GM21423 (cell line): ENCODE data around the gene NRL.
"Not testable (repeated sequence)": the region's sequence is repeated elsewhere in the genome, so short reads cannot be mapped to it uniquely, and the experiment has no call there.

ENCODE experiments used
- ATAC-seq: cut with Tn5 transposase; IDR thresholded peaks from one replicate; pipeline ENCODE4 v1.9.1; 2021; ENCODE audit warnings: mild to moderate bottlenecking, moderate library complexity; ENCODE audit not compliant: unreplicated experiment

NRL gene

GRCh38 chr14:24054646-24055045 lies 60.1 kb downstream of the NRL start:
- ATAC-seq = no peak

- ATAC-seq = no peak
Measured at GRCh38 chr14:24054324-24054641, 60.5 kb downstream of the NRL start.

DNA sequence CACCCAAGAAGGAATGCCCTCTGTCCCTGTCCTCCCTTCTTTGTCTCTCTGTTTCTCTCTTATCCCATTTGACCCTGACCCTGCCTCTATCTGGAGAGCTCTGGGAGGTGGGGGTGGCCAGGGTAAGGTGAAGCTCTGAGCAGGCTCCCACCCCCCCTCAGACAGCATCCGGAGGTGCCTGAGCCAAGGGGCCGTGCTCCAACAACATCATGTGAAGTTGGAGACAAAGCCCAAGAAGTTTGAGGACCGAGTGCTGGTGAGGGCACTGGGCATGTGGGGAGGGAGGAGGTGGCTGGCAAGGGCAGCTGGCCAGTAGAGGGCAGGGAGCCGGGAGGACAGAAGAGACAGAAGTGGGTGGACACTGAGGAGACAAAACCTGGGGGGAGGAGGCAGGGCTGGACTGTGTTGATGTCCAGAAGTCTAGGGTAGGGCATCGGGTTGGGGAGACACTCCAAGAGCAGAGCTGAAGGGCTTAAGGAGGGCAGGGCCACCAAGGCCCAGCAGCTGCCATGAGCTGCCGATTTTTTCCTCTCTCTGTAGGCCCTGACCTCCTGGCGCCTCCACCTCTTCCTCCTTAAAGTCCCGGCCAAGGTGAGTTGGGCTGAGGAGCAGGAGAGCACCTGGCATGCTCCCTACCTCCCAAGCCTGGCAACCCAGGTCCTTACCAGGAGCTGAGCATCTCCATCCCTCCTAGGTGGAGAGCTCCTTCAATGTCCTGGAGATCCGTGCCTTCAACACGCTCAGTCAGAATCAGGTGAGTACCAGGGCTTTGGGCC lies 61.0 kb downstream of the NRL start:
- ATAC-seq = no peak

DNA sequence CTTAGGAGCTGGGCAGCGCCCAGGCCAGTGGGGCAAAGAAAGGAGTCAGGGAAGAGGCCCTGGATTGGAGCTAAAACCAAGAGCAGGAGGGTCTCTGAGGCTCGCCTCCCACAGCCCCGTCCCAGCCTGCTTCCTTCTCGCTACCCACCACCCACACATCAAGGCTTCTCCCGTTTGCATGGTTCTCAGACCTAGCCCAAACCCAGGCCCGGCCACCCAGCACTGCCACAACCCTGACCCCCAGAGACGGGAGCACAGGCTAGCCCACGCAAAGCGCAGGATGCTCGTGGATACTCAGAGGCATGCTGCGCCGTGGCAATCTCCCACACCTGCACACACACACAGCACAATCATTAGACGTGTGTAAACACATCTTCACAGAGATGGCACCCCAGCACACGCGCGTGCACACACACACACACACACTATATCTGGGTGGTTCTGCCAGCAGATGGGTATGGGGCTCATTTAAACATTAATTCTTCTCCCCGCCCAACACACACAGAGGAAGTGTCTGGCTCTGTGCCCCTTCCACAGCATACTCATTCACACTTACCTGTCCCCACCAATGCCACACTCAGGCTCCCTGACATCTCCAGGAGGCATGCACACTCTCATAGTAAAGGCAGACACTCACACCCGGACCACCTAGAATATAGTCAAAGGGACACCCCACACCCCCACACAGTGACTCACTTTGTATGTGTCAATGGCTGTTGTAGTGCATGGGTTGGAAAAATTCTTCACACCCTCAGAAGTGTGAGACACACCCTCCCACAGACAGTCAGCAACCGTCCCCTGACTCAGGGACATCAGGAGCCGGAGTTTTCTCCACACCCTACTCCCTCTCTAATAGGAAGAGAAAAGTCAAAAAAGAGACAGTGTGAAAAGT lies 61.8 kb downstream of the NRL start:
- no peak for ATAC-seq

GRCh38 chr14:24051789-24052655 lies 62.7 kb downstream of the NRL start, which contains the start of gene CARMIL3:
TSS of gene CARMIL3 (plus strand) at chr14:24052009. CDS start at chr14:24052154, 145 bp downstream.
- ATAC-seq = peak; percentile 75

DNA sequence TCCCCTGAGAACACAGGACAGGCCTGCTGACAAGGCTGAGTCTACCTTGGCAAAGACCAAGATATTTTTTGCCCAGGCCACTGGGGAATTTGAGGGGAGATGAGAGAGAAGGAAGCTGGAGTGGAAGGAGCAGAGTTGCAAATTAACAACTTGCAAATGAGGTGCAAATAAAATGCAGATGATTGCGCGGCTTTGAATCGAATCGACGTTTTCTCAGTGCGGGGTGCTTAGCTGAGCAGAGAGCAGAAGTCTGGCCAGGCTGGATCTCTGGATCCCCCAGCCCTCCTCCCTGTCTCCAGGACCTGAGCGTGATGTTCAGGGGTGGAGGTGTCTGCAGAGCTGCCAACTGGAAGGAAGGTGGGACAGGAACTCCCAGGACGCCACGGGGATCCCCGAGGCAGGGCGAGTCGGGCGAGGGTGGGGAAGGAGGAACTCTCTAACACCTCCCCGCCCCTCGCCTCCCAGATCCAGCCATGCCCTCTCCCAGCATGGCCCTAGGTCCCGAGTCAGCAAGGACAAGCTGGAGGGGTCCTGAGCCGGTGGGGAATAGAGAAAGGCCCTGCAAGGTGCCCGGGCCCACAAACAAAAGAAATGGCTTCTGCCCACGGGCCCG lies 63.5 kb downstream of the NRL start:
- no peak for ATAC-seq

DNA sequence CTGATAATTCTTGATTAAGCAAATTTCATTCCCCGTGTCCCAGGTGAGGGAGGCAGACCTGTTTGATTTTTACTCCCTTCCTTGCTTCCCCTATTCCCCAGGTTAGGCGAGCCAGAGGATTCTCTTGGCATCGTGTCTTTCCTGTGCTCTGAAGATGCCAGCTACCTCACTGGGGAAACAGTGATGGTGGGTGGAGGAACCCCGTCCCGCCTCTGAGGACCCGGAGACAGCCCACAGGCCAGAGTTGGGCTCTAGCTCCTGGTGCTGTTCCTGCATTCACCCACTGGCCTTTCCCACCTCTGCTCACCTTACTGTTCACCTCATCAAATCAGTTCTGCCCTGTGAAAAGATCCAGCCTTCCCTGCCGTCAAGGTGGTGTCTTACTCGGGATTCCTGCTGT lies 64.0 kb downstream of the NRL start:
- ATAC-seq = not testable (repeated sequence)

DNA sequence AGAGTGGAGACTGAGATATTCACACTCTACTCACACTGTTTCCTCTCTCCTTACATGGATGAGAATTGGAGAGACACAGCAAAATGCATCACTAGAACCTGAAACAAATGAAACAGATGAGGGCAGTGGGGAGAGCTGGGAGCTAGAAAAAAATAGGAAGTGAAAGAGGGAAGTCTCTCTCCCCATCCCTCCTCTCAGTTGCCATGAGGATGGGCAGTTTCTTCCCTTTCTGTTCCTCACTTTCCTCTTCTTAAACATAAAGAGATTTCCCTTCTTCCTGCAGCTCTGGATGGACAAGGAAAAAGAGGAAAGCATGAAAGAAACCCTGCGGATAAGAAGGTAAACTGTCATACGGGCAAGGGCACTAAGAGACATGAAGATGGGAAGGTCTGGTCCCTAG lies 65.7 kb downstream of the NRL start:
- not testable (repeated sequence) for ATAC-seq

DNA sequence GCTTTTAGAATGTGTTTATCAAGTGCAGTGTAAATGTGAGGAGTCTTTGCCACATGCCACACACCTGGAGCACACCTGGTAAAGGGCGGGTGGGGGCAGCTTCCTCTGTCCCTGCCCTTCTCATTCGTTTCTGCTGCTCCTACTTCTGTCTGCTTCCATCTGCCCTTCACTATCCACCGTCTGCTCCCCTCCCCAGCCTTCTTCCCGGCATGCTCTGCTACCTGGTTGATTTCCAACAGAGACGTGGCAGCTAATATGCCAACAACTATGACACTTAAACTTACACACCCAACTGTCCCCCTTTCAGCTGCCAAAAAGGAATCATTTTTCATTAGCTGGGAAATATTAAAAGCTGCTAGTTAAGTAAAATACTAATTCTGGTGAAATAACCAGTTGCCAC lies 72.0 kb downstream of the NRL start:
- no peak for ATAC-seq

DNA sequence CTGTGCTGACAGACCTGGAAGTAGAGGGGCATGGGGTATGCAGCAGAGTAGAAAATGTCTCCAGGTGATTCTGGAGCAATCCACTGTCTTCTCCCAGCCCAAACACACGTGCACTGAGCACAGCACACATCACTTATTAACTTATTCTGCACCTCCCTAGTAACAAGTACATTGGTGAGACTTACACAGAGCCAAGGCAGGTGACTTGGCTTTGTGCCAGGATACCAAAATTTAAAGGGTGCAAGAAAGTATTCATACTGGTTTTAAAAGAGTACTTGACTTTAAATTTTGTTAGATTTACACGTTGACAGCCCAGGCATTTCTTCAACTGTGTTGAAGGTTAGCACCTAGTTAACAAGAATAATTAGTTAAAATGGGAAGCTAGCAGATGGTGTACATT lies 74.1 kb downstream of the NRL start:
- ATAC-seq = no peak

GRCh38 chr14:24038686-24039085 lies 76.1 kb downstream of the NRL start:
- ATAC-seq = no peak

- no peak for ATAC-seq
Measured at GRCh38 chr14:24037658-24038037, 77.1 kb downstream of the NRL start.

DNA sequence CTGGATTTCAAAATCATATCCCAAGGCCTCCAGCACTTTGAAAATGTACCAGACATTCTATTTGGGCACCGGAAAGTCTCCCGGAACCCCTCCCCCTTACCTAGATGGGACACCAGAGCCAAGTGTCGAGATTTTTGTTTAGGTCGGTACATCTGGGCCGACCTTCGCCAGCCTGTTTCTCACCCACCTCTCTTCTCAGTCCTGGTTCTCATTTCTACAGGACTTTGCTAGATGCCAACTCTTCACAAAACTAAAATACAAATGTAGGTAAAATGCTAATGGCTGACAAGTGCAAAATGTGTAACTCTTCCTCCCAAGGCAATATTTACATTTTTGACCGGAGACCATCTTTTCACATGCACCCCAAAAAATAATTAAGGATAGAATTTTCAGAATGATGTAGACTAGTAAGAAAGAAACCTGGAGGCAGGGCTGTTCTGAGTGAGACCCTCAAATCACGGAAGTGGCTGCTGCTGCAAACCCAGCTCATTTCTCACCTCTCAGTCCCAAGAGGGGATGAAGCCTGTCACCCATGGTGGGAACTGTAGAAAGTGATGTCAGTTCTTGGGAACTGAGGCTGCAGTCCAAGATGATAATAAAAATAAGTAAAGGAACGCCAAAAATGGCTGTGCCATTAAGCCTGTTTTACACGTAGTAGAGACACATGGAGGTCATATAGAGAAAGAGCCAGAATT lies 77.6 kb downstream of the NRL start:
- ATAC-seq = not testable (repeated sequence)

DNA sequence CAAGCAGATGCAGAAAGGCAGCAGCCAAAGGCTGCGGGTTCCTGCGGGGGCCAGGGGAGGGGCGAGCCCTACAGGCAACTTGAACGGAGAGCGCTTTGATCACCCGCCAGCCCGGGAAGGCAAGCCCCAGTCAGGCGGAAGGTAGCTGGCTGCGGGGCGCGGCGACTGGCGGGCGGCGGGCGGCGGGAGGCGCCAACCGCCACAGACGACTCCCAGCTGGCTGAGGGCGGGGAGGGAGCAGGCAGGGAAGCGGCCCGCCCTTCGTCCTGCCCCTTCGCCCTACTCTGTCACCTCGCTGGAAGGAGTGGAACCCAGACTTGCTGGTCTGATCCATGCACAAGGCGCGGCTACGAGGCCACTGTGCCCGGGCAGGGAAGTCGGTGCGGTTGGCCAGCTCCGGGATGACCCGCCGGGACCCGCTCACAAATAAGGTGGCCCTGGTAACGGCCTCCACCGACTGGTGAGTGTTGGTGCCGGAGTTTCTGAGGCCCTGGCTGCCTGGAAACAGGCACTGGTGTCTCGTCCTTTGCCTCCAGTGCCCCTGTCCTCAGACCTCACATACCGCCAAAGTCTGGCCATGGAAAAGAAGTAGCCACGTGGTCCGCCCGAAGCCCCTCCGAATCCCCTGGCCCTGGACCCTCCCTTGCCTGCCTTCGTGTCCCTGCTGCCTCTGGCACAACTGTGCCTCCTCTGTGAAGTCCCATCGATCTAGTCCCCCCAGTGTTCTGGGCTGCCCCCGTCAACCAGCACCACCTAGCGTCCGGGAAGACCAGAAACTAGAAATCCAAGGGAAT lies 78.4 kb downstream of the NRL start:
- peak; percentile 69 for ATAC-seq

DNA sequence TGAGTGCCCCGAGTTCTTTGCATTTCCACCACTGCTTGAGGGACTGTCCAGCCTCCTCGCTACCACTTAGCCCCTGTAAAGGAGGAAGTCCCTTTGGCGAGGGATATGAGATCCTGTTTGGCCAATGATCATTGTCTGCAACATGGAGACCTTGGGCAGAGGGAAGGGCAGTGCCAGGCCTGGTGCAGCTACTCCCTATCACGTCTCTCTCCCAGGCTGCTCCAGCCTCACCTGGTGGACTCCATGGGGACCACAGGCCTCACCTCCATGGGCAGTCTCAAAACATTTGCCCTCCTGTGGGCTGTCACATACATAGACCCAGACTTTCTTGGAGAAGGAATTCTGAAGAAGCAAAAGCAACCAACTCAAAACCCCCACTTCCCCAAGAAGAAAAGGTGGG lies 79.0 kb downstream of the NRL start:
- ATAC-seq = peak; percentile 16

DNA sequence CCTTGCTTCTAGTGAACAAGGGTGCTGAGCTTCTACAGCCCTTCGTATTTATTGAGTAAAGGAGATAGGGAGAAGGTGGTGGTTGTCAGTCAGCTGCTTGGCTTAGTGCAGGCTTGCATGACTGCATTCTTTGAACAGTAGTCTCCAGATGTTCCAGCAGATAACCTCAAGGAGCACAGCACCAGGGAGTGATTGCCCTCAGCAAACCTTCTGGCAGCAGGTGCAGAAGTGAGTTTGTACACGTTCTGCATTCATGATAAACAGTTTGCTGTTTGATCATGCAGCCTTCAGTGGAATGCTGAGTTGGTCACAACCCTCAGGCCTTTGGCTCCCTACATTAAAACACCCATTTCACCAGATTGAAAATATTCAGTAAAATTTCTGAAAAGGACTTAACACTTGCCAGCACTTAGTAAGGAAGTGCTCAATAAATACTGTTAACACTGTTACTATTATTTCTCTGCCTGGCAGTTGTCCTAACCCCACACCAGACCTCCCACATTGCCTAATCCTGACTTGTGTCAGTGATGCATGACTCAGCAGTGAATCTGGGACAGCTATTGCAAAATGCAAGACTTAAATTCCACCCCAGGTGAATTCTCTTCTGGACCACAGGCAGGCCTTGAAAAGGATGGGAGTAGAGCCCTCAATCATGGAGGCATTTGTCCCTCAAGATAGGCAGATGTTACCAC lies 81.9 kb downstream of the NRL start:
- no peak for ATAC-seq

DNA sequence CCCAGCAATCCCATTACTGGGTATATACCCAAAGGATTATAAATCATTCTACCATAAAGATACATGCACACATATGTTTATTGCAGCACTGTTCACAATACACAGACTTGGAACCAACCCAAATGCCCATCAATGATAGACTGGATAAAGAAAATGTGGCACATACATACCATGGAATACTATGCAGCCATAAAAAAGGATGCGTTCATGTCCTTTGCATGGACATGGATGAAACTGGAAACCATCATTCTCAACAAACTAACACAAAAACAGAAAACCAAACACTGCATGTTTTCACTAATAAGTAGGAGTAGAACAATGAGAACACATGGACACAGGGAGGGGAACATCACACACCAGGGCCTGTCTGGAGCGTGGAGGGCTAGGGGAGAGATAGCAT lies 83.4 kb downstream of the NRL start:
- ATAC-seq = not testable (repeated sequence)

- not testable (repeated sequence) for ATAC-seq
Measured at GRCh38 chr14:24029687-24030086, 85.1 kb downstream of the NRL start.
